ENCODE measurements around the gene RMND5B.
A peak's percentile ranks its signal among the peaks of the same experiment; 100 is the strongest.
"Not testable (repeated sequence)": the region's sequence is repeated elsewhere in the genome, so short reads cannot be mapped to it uniquely, and the experiment has no call there.

The RMND5B gene

GRCh38 chr5:178120607-178121357 is 10.0 kb upstream of the RMND5B start:
- H3K9me3 Mint-ChIP-seq = no peaks in the 10 kb centered on the region
- H3K4me1 Mint-ChIP-seq = peaks cover 87% of the 10 kb centered on the region
- H3K4me3 Mint-ChIP-seq = peak overlapping the region in 1 of 2 donors; percentile 72
- H3K27ac Mint-ChIP-seq = no peak overlapping the region
- ATAC-seq (peak; percentile 86), DNase-seq (peak; percentile 78 to 86)
- no peaks in the 10 kb centered on the region for H3K27me3 Mint-ChIP-seq

- H3K4me1 Mint-ChIP-seq = peaks cover 79% of the 10 kb centered on the region
- H3K27me3 Mint-ChIP-seq = no peaks in the 10 kb centered on the region
- no peak overlapping the region for H3K27ac Mint-ChIP-seq
- H3K9me3 Mint-ChIP-seq = no peaks in the 10 kb centered on the region
- H3K4me3 Mint-ChIP-seq = peak overlapping the region; percentile 4 to 72
- no peak for ATAC-seq
- no peak for DNase-seq
Measured at GRCh38 chr5:178121391-178122276, 9.2 kb upstream of the RMND5B start.

GRCh38 chr5:178122346-178122745 is 8.5 kb upstream of the RMND5B start:
- DNase-seq = no peak
- no peak overlapping the region for H3K4me3 Mint-ChIP-seq
- ATAC-seq = no peak
- H3K27me3 Mint-ChIP-seq = no peaks in the 10 kb centered on the region
- H3K4me1 Mint-ChIP-seq = peaks cover 71% of the 10 kb centered on the region
- H3K27ac Mint-ChIP-seq = no peak overlapping the region
- no peaks in the 10 kb centered on the region for H3K9me3 Mint-ChIP-seq

GRCh38 chr5:178123094-178123965 is 7.5 kb upstream of the RMND5B start:
- H3K27ac Mint-ChIP-seq = peak overlapping the region in 1 of 2 donors; percentile 63
- no peaks in the 10 kb centered on the region for H3K27me3 Mint-ChIP-seq
- peaks cover 64% of the 10 kb centered on the region for H3K4me1 Mint-ChIP-seq

GRCh38 chr5:178123966-178124925 is 6.6 kb upstream of the RMND5B start:
- no peaks in the 10 kb centered on the region for H3K27me3 Mint-ChIP-seq
- peak overlapping the region in 1 of 2 donors; percentile 78 for H3K27ac Mint-ChIP-seq
- no peaks in the 10 kb centered on the region for H3K9me3 Mint-ChIP-seq
- H3K4me3 Mint-ChIP-seq = no peak overlapping the region
- ATAC-seq = no peak
- DNase-seq = no peak
- peaks cover 58% of the 10 kb centered on the region for H3K4me1 Mint-ChIP-seq

More at GRCh38 chr5:178123094-178123965, 7.5 kb upstream of the RMND5B start:
- ATAC-seq (no peak), DNase-seq (no peak)
- Mint-ChIP-seq H3K9me3 (no peaks in the 10 kb centered on the region), H3K4me3 (no peak overlapping the region)

- DNase-seq (no peak), ATAC-seq (no peak)
- no peak overlapping the region for H3K27ac Mint-ChIP-seq
- H3K4me1 Mint-ChIP-seq = peaks cover 52% of the 10 kb centered on the region
- H3K4me3 Mint-ChIP-seq = no peak overlapping the region
- H3K27me3 Mint-ChIP-seq = no peaks in the 10 kb centered on the region
- H3K9me3 Mint-ChIP-seq = no peaks in the 10 kb centered on the region
Measured at GRCh38 chr5:178125253-178125906, 5.4 kb upstream of the RMND5B start.

GRCh38 chr5:178126556-178126955 is 4.3 kb upstream of the RMND5B start:
- Mint-ChIP-seq H3K9me3 (no peaks in the 10 kb centered on the region), H3K27ac (no peak overlapping the region), H3K4me3 (no peak overlapping the region), H3K4me1 (peaks cover 46% of the 10 kb centered on the region), H3K27me3 (no peaks in the 10 kb centered on the region)
- no peak for ATAC-seq
- DNase-seq = no peak

- DNase-seq, ATAC-seq, H3K27ac Mint-ChIP-seq, H3K9me3 Mint-ChIP-seq, H3K27me3 Mint-ChIP-seq, H3K4me3 Mint-ChIP-seq: not testable (repeated sequence)
- H3K4me1 Mint-ChIP-seq = peaks cover 47% of the 10 kb centered on the region
Measured at GRCh38 chr5:178127300-178128009, 3.4 kb upstream of the RMND5B start.

GRCh38 chr5:178129296-178129695 is 1.5 kb upstream of the RMND5B start:
- DNase-seq = no peak
- Mint-ChIP-seq H3K9me3 (no peaks in the 10 kb centered on the region), H3K4me1 (peaks cover 33% of the 10 kb centered on the region), H3K4me3 (peak overlapping the region in 1 of 2 donors; percentile 88), H3K27ac (no peak overlapping the region), H3K27me3 (no peaks in the 10 kb centered on the region)
- no peak for ATAC-seq

- DNase-seq, H3K9me3 Mint-ChIP-seq, H3K27me3 Mint-ChIP-seq, ATAC-seq: not testable (repeated sequence)
- Mint-ChIP-seq H3K4me3 (peak overlapping the region; percentile 84 to 88), H3K27ac (peak overlapping the region; percentile 84 to 88), H3K4me1 (peaks cover 25% of the 10 kb centered on the region)
Measured at GRCh38 chr5:178130234-178130575, 609 bp upstream of the RMND5B start.

GRCh38 chr5:178131446-178131996 is 707 bp downstream of the RMND5B start:
- Mint-ChIP-seq H3K4me3 (peak overlapping the region; percentile 79 to 88), H3K27me3 (no peaks in the 10 kb centered on the region), H3K4me1 (peaks cover 32% of the 10 kb centered on the region), H3K9me3 (no peaks in the 10 kb centered on the region), H3K27ac (peak overlapping the region; percentile 79 to 92)
- ATAC-seq (no peak), DNase-seq (no peak)

GRCh38 chr5:178136990-178137389 is 6.2 kb downstream of the RMND5B start:
- no peak overlapping the region for H3K27ac Mint-ChIP-seq

GRCh38 chr5:178137991-178138390 is 7.2 kb downstream of the RMND5B start:
- Mint-ChIP-seq H3K4me1 (peaks cover 11% of the 10 kb centered on the region), H3K27me3 (no peaks in the 10 kb centered on the region), H3K27ac (peak overlapping the region in 1 of 2 donors; percentile 20), H3K4me3 (no peak overlapping the region), H3K9me3 (no peaks in the 10 kb centered on the region)
- DNase-seq (no peak), ATAC-seq (no peak)

More at GRCh38 chr5:178136990-178137389, 6.2 kb downstream of the RMND5B start:
- no peaks in the 10 kb centered on the region for H3K27me3 Mint-ChIP-seq
- DNase-seq (no peak), ATAC-seq (no peak)
- no peaks in the 10 kb centered on the region for H3K9me3 Mint-ChIP-seq
- H3K4me3 Mint-ChIP-seq = no peak overlapping the region
- H3K4me1 Mint-ChIP-seq = peaks cover 16% of the 10 kb centered on the region

Measured in stimulated activated naive CD8-positive, alpha-beta T cell treated with anti-CD3 and anti-CD28 coated beads, Interleukin-15, amount 100 ng/mL, for 72 hours (primary cell).